Left ventricle myocardium inferior (tissue), 1 donor: Measurements from ENCODE around the gene NME9. TPM values are rescaled to one million over a fixed set of nuclear protein-coding genes. Genes with fewer than 3 reads are reported as not detected.

Experiments
- DNase-seq: peaks from one replicate; pipeline ENCODE4 v3.0.0-alpha.2; 2020
- H3K27ac ChIP-seq: fragments of 200-600 bp; replicated peaks from 2 replicates; pipeline ENCODE4 v1.8.0; 2021
- H3K27me3 ChIP-seq: fragments of 200-600 bp; 2 replicates; pipeline ENCODE4 v1.8.0; 2021; ENCODE audit warnings: low read depth
- H3K36me3 ChIP-seq: fragments of 200-600 bp; 2 replicates; pipeline ENCODE4 v1.8.0; 2021
- H3K4me1 ChIP-seq: fragments of 200-600 bp; 2 replicates; pipeline ENCODE4 v1.8.0; 2021
- H3K4me3 ChIP-seq: fragments of 200-600 bp; 2 replicates; pipeline ENCODE4 v1.8.0; 2021; ENCODE audit warnings: mild to moderate bottlenecking, moderate library complexity
- H3K9me3 ChIP-seq: fragments of 200-600 bp; replicated peaks from 2 replicates; pipeline ENCODE4 v1.8.0; 2021
- intact Hi-C: fragments of 100-400 bp; cut with micrococcal nuclease; formaldehyde crosslinking; loops from one replicate; pipeline ENCODE4 v1.11.0; 2022
- total RNA-seq: library from RNA; stranded (reverse); fragmentation: NEBNext Ultra II Directional; extraction: Animal tissue kit (Norgen Biotek cat#: 25700); gene quantifications from one replicate; pipeline ENCODE4 v1.2.1, GENCODE V29; 2021
- TF ChIP-seq, protein P1 (sequence below): fragments of 200-600 bp; IDR thresholded peaks from 2 replicates; pipeline ENCODE4 v1.8.0; 2021; ENCODE audit warnings: antibody characterized with exemption, mild to moderate bottlenecking, borderline replicate concordance
- donor health status: DM: no; HTN: yes; CAD: no; lungs with severe emphysema.

NME9 gene
- total RNA-seq, 1 donor from 2014 or later: not detected

DNA sequence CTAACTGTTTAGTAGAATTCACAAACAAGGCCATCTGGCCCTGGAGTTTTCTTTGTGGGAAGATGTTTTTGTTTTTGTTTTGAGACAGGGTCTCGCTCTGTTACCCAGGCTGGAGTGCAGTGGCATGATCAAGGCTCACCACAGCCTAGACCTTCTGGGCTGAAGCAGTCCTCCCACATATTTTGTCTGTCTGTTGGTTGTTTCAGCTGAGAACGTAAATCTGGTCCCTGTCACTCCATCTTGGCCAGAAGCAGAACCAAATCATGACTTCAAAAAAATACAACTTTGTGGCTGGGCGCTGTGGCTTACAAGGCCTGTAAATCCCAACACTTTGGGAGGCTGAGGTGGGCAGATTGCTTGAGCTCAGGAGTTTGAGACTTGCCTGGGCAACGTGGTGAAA, 45.8 kb upstream of the NME9 start:
- no peaks in the 10 kb centered on the region for H3K27me3 ChIP-seq
- TF ChIP-seq, protein P1, sequence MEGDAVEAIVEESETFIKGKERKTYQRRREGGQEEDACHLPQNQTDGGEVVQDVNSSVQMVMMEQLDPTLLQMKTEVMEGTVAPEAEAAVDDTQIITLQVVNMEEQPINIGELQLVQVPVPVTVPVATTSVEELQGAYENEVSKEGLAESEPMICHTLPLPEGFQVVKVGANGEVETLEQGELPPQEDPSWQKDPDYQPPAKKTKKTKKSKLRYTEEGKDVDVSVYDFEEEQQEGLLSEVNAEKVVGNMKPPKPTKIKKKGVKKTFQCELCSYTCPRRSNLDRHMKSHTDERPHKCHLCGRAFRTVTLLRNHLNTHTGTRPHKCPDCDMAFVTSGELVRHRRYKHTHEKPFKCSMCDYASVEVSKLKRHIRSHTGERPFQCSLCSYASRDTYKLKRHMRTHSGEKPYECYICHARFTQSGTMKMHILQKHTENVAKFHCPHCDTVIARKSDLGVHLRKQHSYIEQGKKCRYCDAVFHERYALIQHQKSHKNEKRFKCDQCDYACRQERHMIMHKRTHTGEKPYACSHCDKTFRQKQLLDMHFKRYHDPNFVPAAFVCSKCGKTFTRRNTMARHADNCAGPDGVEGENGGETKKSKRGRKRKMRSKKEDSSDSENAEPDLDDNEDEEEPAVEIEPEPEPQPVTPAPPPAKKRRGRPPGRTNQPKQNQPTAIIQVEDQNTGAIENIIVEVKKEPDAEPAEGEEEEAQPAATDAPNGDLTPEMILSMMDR: no peak
- peak overlapping the region; percentile 10 for H3K4me3 ChIP-seq
- DNase-seq: no peak
- H3K4me1 ChIP-seq: peaks cover 97% of the 10 kb centered on the region
- intact Hi-C loops: no loop called here
- peaks cover 37% of the 10 kb centered on the region for H3K36me3 ChIP-seq
- peak overlapping the region; percentile 92 for H3K27ac ChIP-seq
- no peaks in the 10 kb centered on the region for H3K9me3 ChIP-seq

DNA sequence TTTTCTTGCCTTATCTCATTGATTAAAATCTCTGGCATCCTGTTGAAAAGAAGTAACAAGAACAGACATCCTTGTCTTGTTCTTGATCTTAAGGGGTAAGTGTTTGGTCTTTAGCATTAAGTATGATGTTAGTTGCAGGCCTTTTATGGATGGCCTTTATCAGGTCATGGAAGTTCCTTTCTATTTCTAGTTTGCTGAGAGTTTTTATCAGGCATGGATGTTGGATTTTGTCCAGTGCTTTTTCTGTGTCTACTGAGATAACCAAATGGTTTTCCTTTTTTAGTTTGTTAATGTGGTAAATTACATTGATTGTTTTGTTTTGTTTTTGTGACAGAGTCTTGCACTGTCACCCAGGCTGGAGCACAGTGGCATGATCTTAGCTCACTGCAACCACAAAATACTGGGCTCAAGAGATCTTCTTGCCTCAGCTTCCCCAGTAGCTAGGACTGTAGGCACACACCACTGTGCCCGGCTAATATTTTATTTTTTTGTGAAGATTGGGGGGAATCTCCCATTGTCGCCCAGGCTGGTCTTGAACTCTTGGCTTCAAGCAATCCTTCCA, 45.0 kb upstream of the NME9 start:
- intact Hi-C loops: no loop called here
- no peak for DNase-seq
- peak overlapping the region; percentile 10 for H3K4me3 ChIP-seq
- peak overlapping the region; percentile 92 for H3K27ac ChIP-seq
- H3K27me3 ChIP-seq: no peaks in the 10 kb centered on the region
- peaks cover 37% of the 10 kb centered on the region for H3K36me3 ChIP-seq
- TF ChIP-seq, protein P1: no peak
- H3K4me1 ChIP-seq: peaks cover 97% of the 10 kb centered on the region
- no peaks in the 10 kb centered on the region for H3K9me3 ChIP-seq

DNA sequence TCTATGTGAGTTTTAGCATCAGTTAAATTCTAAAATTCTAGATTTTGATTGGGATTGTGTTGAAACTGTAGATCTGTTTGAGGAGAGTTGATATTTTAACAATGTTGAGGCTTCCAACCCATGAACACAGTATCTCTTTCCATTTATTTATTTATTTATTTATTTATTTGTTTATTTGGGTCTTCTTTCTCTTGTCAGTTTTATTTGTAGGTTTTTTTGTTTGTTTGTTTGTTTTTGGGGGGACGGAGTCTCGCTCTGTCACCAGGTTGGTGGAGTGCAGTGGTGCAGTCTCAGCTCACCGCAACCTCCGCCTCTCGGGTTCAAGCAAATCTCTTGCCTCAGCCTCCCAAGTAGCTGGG, 44.1 kb upstream of the NME9 start:
- intact Hi-C loops: no loop called here
- Histone ChIP-seq H3K36me3 (peaks cover 34% of the 10 kb centered on the region), H3K4me1 (peaks cover 97% of the 10 kb centered on the region), H3K9me3 (no peaks in the 10 kb centered on the region), H3K27me3 (no peaks in the 10 kb centered on the region), H3K27ac (peak overlapping the region; percentile 92), H3K4me3 (no peak overlapping the region)
- TF ChIP-seq, protein P1: no peak
- DNase-seq: no peak

DNA sequence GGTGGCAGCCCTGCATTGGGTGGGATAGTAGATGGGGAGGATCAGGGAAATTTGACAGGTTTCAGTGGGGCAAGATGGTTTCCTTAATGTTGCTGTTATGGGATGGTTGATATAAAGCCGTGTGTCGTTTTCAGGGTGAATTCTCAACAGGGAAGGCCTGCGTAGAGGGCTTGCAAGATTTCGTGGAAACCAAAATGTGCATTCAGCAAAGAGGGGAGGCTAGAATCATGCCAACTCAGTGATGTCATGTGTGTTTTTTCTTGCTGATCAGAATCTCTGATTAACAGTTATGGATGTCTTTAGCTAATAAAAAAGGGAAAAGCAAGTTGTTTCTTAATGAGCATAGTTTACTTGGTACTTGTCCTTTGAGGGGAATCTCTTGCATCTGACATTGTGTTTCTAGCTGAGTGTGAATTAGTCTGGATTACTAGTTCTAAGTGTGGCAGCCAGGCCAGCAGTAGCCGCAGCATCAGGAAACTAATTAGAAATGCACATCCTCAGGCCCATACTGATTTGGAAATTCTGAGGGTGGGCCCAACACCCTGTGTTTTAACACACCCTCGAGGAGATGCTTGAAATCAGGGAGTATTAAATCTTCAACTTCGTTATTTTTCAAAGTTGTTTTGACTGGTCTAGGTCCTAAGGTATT, 43.6 kb upstream of the NME9 start:
- Histone ChIP-seq H3K4me1 (peaks cover 97% of the 10 kb centered on the region), H3K27ac (peak overlapping the region; percentile 92), H3K9me3 (no peaks in the 10 kb centered on the region), H3K27me3 (no peaks in the 10 kb centered on the region), H3K4me3 (no peak overlapping the region), H3K36me3 (peaks cover 29% of the 10 kb centered on the region)
- no peak for DNase-seq
- TF ChIP-seq, protein P1: no peak
- intact Hi-C loops: no loop called here

DNA sequence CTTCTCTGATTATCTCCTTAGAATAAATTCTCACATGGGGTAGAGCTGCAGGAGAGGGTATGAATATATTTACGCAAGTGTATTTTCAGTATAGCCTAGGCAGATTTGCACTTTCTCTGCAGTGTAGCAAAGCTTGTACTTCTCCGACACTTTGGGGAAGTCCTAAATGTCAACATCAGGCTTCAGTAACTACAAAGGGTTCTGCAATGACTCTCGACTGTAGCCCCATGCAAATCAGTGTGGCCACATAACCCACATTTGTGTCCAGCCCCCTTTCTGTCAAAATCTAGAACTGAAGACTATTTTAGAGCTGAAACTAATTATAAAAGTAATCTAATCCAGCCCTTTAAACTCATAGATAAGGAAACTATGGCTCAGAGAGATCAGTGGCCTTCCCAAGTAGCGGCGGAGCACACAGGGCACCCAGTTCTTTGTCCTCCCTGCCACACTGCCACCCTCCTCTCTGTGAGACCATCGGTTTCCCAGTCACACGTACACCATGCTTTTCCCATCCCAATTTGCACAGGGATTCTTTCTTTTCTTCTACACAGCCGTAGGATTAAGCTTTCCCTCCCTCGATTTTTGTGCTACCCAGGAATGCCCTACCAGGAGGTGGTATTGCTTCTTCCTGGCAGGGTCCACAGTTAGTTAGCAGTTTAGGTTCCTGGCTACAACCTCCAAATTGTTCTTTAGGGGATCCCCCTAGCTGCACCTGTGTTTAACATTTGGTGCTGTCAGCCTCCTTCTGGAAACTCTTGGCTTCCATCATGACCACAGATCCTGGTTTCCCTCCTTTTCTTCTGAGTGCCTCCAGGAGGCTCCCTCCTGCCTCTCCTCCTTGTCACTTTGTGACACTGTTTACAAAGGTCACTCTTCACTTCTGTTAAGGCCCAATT, 41.7 kb upstream of the NME9 start:
- peak overlapping the region; percentile 92 for H3K27ac ChIP-seq
- intact Hi-C loops: no loop called here
- no peak overlapping the region for H3K4me3 ChIP-seq
- H3K36me3 ChIP-seq: peaks cover 21% of the 10 kb centered on the region
- TF ChIP-seq, protein P1: no peak
- H3K27me3 ChIP-seq: no peaks in the 10 kb centered on the region
- no peaks in the 10 kb centered on the region for H3K9me3 ChIP-seq
- DNase-seq: no peak
- H3K4me1 ChIP-seq: peaks cover 97% of the 10 kb centered on the region
